Measurements from ENCODE around the gene MESD.
A peak's percentile ranks its signal among the peaks of the same experiment; 100 is the strongest.
"Not testable (repeated sequence)": the region's sequence is repeated elsewhere in the genome, so short reads cannot be mapped to it uniquely, and the experiment has no call there.

MESD gene

DNA sequence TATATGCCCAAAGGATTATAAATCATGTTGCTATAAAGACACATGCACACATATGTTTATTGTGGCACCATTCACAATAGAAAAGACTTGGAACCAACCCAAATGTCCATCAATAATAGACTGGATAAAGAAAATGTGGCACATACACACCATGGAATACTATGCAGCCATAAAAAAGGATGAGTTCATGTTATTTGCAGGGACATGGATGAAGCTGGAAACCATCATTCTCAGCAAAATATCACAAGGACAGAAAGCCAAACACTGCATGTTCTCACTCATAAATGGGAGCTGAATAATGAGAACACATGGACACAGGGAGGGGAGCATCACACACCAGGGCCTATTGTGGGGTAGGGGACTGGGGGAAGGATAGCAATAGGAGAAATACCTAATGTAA, 24.2 kb downstream of the MESD start:
- DNase-seq (ENCODE audit: low spot score) = not testable (repeated sequence)

DNA sequence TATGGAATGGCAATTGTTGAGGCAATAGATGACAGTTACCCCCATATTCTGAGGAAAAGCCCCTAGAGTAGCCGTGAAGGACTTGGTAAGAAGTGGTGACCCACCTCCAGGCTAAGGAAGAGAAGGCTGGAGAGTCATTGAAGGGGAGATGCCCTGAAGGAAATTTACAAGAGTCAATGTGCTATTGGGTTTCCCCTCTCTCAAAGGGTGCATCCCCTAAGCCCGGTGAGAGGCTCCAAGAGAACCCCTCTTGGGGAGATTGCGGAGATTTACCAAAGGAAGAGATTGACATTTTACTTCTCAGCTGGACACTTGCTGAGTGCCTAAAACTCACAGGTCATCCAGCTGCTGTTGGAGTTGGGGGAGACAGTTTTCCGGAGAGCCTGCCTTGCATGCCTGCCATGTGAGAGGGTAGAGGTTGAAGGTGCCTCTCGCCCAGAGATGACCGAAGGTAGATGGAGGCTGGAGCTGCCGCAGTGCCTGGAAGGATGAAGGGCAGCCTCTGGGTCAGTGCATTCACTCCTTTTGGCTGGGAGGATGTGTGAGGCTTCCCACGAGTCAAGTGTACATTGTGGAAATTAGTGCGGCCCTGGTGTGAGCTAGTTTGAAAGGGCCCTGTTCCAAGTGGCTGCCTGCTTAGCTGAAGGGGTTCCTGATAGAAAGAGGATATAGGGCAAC, 30.7 kb downstream of the MESD start:
- no peak for DNase-seq (ENCODE audit: low spot score)

DNA sequence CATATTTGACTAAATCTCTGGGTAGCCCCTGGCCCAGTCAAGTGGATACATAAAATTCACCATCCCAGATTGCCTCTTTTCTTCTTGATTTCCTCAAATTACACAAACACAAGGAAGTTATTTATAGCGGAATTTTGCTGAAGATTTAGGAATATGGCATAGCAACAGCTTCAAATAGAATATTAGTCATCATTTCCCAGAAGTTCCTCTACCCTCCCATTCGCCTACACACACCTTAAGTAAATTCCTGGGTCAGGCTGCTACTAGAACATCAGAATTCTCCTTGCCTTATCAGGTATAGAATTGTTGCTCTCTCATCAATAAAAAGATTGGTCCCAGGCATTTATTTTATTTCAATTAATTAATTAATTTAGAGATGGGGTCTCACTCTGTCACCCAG, 31.6 kb downstream of the MESD start:
- DNase-seq (ENCODE audit: low spot score) = no peak

DNA sequence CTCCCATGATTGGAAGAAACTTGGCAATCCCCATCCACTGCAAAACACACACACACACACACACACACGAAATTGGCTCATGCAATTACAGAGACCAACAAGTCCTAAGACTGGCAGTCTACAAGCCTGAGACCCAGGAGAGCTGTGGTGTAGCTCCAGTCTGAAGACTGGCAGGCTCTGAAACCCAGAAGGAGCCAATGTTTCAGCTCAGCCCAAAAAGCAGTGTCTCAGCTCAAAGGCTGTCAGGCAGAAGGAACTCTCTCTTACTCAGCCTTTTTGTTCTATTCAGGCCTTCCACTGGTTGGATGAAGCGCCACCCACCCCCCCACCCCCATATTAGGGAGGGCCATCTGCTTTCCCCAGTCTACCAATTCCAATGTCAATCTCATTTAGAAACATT, 32.1 kb downstream of the MESD start:
- no peak for DNase-seq (ENCODE audit: low spot score)

DNA sequence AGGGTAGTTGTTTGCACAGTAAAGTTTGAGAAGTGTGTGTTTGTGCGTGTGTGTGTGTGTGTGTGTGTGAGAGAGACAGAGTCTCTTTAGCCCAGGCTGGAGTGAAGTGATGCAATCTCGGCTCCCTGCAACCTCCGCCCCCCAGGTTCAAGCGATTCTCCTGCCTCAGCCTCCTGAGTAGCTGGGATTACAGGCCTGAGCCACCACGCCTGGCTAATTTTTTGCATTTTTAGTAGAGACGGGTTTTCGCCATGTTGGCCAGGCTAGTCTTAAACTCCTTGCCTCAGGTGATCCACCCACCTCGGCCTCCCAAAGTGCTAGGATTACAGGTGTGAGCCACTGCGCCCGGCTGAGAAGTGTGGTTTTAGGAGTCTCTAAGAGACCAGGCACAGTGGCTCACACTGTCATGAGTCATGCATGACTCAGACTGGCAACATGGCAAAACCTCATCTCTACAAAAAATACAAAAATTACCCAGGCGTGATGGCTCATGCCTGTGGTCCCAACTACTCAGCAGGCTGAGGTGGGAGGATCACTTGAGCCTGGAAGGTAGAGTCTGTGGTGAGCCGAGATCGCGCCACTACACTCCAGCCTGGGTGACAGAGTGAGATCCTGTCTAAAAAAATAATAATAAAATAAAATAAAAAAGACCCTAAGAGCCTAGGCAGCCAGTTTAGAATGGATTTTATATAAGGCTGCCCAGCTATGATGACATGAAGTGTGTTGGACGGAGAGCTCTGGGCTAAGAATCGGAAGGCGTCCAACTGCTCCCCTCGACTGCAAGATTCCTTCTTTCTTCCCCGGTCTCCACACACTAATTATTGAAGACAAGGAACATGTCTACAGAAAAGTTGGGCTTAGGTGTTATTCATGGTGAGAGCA, 33.8 kb downstream of the MESD start:
- peak; percentile 66 for DNase-seq (ENCODE audit: low spot score)

DNA sequence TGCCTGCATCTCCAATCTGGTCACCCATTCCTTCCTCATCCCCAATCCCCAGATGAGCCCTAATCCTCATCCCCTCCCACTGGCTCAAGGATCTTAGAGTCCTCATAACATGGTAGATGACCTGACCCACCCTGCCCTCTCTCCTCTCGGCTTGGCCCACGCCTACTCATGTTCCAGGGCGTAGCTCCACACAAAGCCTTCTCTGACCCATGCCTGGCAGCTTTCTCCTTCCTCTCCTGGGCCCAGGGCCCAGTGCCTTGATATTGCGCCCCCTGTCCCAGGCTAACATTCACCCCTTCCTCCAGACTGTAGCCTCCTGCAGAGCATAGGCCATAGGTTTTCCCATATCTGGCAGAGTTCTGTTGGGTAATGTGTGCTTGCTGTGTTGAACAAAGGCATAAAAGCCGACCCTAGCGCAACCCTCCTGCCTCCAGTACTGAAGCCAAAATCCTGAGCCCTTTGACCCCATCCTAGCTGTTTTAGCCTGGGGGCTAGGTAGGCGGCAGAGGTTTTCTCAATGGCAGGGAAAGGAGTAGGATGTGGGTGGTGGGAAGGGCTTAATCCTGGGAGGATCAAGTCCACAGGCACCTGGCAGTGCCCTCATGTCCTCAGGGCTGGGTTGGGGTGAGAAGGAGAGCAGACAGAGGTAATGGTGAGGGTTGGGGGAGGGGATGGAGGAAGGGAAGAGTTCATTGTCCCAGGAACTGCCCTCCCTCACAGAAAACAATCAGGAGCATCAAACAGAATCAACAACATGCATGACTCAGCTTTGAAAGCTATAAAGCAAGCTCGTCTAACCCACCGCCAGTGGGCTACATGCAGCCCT, 35.5 kb downstream of the MESD start:
- DNase-seq (ENCODE audit: low spot score) = no peak

DNA sequence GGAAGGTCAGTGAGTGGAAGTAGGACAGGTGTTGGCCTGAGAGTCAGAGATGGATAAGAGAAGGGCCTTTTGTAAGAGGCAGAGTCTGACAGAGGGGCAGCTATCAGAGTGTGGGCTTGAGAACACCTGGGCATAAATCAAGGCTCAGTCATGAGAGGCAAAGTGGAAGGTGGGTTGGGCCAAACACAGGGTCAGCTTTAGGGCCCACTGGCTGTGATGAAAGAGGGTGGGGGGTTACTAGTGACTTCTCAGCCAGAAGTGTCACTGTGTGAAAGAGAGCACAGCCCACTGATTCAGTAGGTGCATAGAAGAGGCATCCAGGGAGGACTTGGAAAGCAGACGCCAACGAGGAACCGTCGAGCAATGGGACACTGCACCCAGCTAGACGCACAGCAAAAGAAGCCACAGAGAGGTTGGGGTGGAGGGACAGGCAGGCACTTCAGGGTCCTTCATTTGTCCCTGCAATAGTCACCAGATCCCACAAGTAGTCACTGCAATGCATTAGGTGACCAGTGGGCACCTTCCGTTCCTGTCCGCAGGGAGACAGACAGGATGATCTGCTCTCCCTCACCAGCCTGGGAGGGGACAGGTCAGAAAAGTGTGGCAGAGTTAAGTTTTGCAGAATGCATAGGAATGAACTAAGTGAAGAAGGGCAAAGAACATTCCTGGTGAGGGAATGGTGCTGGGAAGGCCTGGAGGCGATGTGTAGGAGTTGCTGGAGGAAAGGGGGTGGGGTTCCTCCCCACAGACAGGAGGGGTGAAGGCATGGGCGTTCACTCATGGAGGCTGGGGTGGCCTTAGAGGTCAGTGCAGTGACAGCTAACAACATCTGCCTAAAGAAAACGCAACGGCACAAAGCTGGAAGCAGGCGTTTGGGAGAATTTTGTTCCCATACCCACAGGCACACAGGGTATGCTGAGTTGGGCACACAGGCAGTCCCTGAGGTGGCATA, 36.3 kb downstream of the MESD start:
- DNase-seq (ENCODE audit: low spot score) = no peak

DNA sequence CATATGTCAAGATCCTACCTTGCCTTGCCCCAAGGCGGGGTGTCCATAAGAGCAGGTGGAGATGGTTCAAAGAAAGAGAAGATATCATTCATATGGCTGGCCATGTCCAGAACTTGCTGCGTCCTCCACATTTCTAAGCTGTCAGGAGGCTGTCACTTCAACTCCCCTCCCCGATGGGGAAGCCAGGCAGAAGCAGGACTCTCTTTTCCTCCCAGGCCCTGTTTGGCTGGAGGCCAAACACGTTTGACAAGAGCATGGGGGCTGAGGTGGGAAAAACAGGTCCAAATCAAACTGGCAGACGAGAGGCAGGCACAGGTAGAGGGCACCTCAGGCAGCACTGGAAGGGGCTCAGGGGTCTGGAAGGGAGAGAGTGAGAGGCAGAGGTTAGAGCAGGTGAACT, 37.7 kb downstream of the MESD start:
- no peak for DNase-seq (ENCODE audit: low spot score)

DNA sequence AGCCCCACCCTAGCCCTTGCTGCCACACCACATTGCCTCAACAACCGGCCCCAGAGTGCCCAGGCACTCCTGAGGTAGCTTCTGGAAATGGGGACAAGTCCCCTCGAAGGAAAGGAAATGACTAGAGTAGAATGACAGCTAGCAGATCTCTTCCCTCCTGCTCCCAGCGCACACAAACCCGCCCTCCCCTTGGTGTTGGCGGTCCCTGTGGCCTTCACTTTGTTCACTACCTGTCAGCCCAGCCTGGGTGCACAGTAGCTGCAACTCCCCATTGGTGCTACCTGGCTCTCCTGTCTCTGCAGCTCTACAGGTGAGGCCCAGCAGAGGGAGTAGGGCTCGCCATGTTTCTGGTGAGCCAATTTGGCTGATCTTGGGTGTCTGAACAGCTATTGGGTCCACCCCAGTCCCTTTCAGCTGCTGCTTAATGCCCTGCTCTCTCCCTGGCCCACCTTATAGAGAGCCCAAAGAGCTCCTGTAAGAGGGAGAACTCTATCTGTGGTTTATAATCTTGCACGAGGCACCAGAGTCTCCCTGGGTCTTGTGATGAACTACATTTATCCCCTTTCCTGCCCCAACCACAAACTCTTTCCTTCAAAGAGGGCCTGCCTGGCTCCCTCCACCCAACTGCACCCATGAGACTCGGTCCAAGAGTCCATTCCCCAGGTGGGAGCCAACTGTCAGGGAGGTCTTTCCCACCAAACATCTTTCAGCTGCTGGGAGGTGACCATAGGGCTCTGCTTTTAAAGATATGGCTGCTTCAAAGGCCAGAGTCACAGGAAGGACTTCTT, 39.1 kb downstream of the MESD start:
- no peak for DNase-seq (ENCODE audit: low spot score)

DNA sequence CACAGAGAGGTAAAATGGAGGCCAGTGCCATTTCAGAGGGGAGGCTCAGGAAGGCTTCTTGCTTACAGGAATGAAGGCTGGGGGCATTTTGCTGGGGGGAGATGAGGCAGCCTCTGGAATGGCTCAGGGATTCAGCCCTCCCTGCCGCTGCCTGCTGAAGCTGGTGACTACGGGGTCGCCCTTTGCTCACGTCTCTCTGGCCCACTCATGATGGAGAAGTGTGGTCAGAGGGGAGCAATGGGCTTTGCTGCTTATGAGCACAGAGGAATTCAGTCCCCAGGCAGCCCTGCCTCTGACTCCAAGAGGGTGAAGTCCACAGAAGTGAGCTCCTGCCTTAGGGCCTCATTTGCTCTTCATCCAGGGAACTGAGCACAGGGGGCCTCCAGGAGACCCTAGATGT, 39.9 kb downstream of the MESD start:
- DNase-seq (ENCODE audit: low spot score) = no peak

DNA sequence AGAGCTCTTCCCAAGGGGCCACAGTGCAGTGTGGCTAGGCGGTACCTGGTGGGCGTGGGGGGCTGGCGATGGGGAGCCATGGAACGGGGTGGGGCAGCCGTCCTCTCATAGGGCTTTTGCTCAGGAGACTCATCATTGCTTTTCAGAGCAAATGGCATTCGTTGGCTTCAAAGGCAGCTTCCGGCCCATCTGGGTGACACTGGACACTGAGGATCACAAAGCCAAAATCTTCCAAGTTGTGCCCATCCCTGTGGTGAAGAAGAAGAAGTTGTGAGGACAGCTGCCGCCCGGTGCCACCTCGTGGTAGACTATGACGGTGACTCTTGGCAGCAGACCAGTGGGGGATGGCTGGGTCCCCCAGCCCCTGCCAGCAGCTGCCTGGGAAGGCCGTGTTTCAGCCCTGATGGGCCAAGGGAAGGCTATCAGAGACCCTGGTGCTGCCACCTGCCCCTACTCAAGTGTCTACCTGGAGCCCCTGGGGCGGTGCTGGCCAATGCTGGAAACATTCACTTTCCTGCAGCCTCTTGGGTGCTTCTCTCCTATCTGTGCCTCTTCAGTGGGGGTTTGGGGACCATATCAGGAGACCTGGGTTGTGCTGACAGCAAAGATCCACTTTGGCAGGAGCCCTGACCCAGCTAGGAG, 40.8 kb downstream of the MESD start:
- no peak for DNase-seq (ENCODE audit: low spot score)

DNA sequence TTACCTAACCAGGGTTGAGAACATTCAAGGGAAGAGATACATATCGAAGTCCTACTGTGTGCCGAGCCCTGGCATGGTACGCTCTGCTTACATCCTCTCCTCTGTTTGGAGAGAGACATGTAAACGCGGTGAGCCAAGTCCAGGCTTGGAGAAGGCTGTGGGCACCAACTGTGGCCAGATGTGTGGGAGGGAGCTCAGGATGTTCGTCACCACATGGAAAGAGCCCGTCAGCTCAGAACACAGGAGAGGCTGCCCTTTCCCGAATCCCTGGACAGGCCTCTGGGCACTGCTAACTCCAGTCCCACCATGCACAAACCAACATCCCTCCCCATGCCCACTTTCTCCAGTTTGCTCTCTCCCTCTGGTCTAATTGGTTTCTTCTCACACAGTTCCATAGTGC, 43.0 kb downstream of the MESD start:
- no peak for DNase-seq (ENCODE audit: low spot score)

DNA sequence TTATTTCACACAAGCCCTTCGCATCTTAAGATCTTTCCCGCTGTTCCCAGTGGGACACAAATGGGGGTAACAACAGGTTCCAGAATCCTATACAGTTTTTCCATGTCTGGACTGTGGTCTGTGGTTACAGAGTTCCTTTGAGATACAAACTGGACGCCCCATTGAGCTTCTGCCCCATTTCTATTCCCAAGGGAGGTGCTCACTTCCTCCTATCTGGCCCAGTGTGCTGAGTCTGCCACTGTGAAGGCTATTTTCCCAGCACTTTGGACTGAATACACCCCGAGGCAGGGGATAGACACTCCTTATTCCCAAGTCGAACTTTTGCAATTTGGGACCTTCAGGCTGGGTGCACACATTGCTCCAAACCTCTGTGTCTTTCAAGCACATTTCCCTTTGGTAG, 44.0 kb downstream of the MESD start:
- DNase-seq (ENCODE audit: low spot score) = no peak

DNA sequence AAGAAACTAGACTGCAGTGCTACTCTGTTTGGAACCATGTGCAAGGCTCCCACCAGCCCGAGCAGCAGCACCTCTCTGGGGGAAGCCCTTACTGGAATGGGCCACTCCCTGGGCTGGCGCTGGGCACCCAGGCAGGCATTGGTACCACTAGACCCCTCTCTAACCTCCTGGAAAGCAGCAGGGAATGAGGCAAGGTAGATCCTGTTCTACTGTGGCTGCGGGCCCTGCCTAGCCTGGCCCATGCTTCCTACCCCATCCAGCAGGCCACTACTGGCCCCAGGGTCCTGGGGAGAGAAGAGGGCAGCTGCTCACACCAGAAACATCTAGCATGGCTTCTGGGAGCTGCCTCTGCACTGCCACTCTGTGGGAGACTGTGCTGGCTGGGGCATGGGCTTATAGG, 44.8 kb downstream of the MESD start:
- no peak for DNase-seq (ENCODE audit: low spot score)

DNA sequence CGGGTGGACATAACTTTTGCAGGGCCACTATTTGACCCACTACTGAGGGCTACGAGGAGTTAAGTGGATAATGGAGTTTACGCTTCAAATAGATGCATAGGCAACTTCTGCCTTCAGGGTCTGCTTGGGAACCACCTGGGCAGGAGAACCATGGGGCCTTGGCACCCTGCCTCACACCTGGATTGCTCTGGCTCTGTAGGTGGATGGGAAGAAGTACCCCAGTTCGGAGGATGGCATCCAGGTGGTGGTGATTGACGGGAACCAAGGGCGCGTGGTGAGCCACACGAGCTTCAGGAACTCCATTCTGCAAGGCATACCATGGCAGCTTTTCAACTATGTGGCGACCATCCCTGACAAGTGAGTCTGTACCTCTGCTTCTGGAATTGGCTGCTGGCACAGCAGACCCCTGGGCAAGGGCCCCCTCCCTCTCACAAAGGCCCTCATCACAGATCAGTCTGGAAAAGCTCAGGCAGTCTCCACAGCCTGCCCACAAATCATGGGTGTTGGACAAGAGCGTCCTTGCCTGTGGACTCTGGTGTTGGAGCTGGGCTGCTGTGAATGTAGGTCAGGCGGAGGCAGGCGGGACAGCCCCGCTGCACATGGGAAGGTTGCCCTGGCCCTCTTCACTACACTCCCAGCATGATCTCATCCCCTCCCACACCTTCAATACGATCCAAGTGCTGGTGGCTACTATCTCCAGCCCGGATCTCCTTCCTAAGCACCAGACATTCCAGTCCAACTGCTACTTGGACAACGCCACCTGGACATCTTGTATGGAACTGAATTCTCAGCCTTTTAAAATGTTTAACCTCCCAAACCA, 46.7 kb downstream of the MESD start:
- DNase-seq (ENCODE audit: low spot score) = no peak

DNA sequence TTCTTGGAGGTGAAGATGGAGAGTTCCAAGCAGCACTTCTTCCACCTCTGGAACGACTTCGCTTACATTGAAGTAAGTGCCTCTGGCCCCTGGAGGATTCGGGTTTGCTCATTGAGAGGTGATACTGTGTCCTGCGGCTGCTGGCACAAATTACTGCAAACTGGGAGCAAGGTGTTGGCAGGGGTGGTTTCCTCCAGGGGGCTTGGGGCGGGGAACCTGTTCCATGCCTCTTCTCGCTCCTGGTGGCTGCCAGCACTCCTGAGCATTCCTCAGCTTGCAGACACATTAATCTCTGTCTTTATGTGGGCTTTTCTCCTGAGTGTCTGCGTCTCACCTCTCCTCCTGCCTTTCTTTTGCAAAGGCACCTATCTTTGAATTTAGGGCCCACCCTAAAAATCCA, 47.4 kb downstream of the MESD start:
- no peak for DNase-seq (ENCODE audit: low spot score)

DNA sequence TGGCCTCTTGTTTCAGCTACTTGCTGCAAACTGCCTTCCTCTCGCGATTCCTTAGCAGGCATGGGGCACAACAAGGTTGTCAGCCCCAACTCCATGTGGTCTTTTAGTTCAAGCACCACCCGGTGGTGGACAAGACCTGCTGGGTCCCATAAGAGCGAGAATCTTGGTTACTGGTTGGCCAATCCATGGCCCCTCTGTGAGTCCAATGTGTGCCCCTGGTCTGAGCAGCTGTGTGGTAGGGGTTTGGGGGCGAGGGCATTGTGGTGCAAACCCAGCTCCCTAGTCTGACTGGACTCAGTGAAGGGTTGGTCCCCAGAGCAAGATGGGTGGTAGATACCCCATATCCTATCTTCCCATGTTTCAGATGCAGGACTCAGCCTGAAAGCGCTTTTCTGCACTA, 48.8 kb downstream of the MESD start:
- no peak for DNase-seq (ENCODE audit: low spot score)

DNA sequence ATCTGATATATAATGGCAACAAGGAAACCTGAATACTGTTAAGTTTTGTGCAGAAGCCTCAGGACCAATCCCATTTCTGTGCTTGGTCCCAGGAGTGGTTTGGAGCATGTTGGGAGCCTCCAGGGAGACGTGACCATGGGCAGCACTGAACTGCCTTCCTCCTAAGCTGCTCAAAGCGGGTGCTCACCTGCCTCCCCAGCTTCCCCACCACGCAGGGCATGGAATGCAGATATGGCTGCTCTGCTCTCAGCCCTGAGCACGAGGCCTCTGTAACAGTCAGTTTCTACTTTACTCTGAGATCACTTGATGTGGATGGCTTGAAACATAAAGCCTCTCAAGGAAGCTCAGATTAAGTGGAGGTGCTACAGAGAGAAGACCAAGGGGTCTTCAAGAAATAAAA, 49.3 kb downstream of the MESD start:
- DNase-seq (ENCODE audit: low spot score) = no peak

DNA sequence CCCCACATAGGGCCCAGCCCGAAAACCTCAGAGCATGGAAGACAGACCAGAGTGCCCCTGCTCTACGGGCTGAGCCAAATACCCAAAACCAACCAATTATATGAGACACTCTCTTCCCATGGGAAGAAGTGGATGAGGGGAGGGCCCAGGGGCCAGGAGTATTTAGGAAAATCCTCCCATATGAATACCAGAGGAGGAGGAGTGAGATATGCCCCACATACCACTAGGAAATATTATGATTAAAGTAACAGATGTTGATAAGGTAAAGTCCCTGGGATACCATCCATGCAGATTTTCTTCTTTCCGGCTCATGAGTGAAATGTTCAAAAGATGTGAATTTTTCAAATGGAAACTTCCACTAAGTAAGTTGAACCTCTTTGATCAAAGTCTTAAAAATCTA, 50.4 kb downstream of the MESD start:
- no peak for DNase-seq (ENCODE audit: low spot score)

Data from AG08395 (cell line).